Ascending aorta (tissue), 2 donors: ENCODE data around the gene RAMAC. TPM values are rescaled to one million over a fixed set of nuclear protein-coding genes. Genes with fewer than 3 reads are reported as not detected.
"Not testable (repeated sequence)": the region's sequence is repeated elsewhere in the genome, so short reads cannot be mapped to it uniquely, and the experiment has no call there.

Experiments used
- DNase-seq, 2 donors: peaks; one replicate each; pipeline ENCODE4 v3.0.0-alpha.2; 2019; ENCODE audit warnings: low spot score in 2 of 2
- H3K27ac ChIP-seq, 2 donors: fragments of 200-600 bp; sonication (generic); one replicate each; pipeline ENCODE4 v1.5.1; 2016 to 2017; ENCODE audit warnings: mild to moderate bottlenecking in 1 of 2
- H3K27me3 ChIP-seq: fragments of 200-600 bp; sonication (generic); one replicate; pipeline ENCODE4 v1.5.1; 2017
- H3K36me3 ChIP-seq, 2 donors: fragments of 200-600 bp; sonication (generic); one replicate each; pipeline ENCODE4 v1.5.1; 2016
- H3K4me1 ChIP-seq, 2 donors: fragments of 200-600 bp; sonication (generic); one replicate each; pipeline ENCODE4 v1.5.1; 2016 to 2017; ENCODE audit warnings: mild to moderate bottlenecking in 1 of 2
- H3K4me3 ChIP-seq, 2 donors: fragments of 200-600 bp; sonication (generic); one replicate each; pipeline ENCODE4 v1.5.1; 2016 to 2017; ENCODE audit warnings: mild to moderate bottlenecking in 1 of 2
- H3K9me3 ChIP-seq, 2 donors: fragments of 200-600 bp; sonication (generic); one replicate each; pipeline ENCODE4 v1.5.1; 2016
- CTCF ChIP-seq, 3 experiments: fragments of 200-600 bp in 2 of 3; fragments of 450-650 bp in 1 of 3; sonication (generic) in 2 of 3; IDR thresholded peaks; one replicate each; pipeline ENCODE4 v1.5.1; 2016 to 2019; ENCODE audit warnings: antibody characterized with exemption in 3 of 3, mild to moderate bottlenecking in 1 of 3, moderate library complexity in 1 of 3
- intact Hi-C: fragments of 100-400 bp; cut with DNase I; formaldehyde crosslinking; loops from one replicate; pipeline ENCODE4 v1.15.1; 2023
- total RNA-seq: library from RNA; depleted of rRNA; stranded (reverse); fragments of >200 nt; gene quantifications from one replicate; pipeline ENCODE4 v1.1.0, GENCODE V29; 2016

Gene RAMAC
- total RNA-seq, 1 donor from 2014 or later: 4.8 TPM

- intact Hi-C loops: loop anchor here (5.0 kb wide), 1 partner anchor 40 kb away; no protein-coding TSS in a partner anchor
- H3K4me3 ChIP-seq: peak overlapping the region in 1 of 2 donors; percentile 96
Observed at GRCh38 chr15:83012636-83013035, 26.6 kb downstream of the RAMAC start.

GRCh38 chr15:83014205-83014653 is 28.2 kb downstream of the RAMAC start:
- no peak overlapping the region for H3K4me3 ChIP-seq
- H3K36me3 ChIP-seq: peaks cover 20 to 22% of the 10 kb centered on the region in 2 donors
- H3K27ac ChIP-seq: no peak overlapping the region
- H3K27me3 ChIP-seq: no peaks in the 10 kb centered on the region
- intact Hi-C loops: loop anchor here (5.0 kb wide), 1 partner anchor 38 kb away; no protein-coding TSS in a partner anchor
- DNase-seq: no peak
- peaks cover 9 to 15% of the 10 kb centered on the region in 2 donors for H3K4me1 ChIP-seq
- H3K9me3 ChIP-seq: no peaks in the 10 kb centered on the region
- TF ChIP-seq CTCF (IDR thresholded peaks at IDR 0.05): no peak

More at GRCh38 chr15:83012636-83013035, 26.6 kb downstream of the RAMAC start:
- Histone ChIP-seq H3K27me3 (no peaks in the 10 kb centered on the region), H3K27ac (no peak overlapping the region), H3K4me1 (peaks cover 9 to 15% of the 10 kb centered on the region in 2 donors), H3K9me3 (no peaks in the 10 kb centered on the region), H3K36me3 (peaks cover 24 to 26% of the 10 kb centered on the region in 2 donors)
- no peak for DNase-seq
- no peak for TF ChIP-seq CTCF (IDR thresholded peaks at IDR 0.05)

GRCh38 chr15:83015361-83015760 is 29.4 kb downstream of the RAMAC start:
- no peak for TF ChIP-seq CTCF (IDR thresholded peaks at IDR 0.05)
- Histone ChIP-seq H3K4me3 (no peak overlapping the region), H3K27ac (no peak overlapping the region), H3K27me3 (no peaks in the 10 kb centered on the region), H3K4me1 (peaks cover 7 to 11% of the 10 kb centered on the region in 2 donors), H3K9me3 (no peaks in the 10 kb centered on the region), H3K36me3 (peaks cover 29 to 34% of the 10 kb centered on the region in 2 donors)
- no peak for DNase-seq
- intact Hi-C loops: no loop called here

GRCh38 chr15:83016906-83017305 is 30.9 kb downstream of the RAMAC start:
- Histone ChIP-seq H3K4me3 (no peak overlapping the region), H3K36me3 (peaks cover 30 to 34% of the 10 kb centered on the region in 2 donors), H3K27me3 (no peaks in the 10 kb centered on the region), H3K4me1 (peaks cover 2 to 6% of the 10 kb centered on the region in 2 donors), H3K9me3 (no peaks in the 10 kb centered on the region), H3K27ac (no peak overlapping the region)
- no peak for TF ChIP-seq CTCF (IDR thresholded peaks at IDR 0.05)
- DNase-seq: no peak
- intact Hi-C loops: no loop called here

GRCh38 chr15:83018436-83018835 is 32.4 kb downstream of the RAMAC start:
- peaks cover 30 to 34% of the 10 kb centered on the region in 2 donors for H3K36me3 ChIP-seq
- no peak for DNase-seq
- no peak for TF ChIP-seq CTCF (IDR thresholded peaks at IDR 0.05)
- intact Hi-C loops: no loop called here
- H3K4me1 ChIP-seq: no peaks in the 10 kb centered on the region
- no peak overlapping the region for H3K27ac ChIP-seq
- H3K27me3 ChIP-seq: no peaks in the 10 kb centered on the region
- no peaks in the 10 kb centered on the region for H3K9me3 ChIP-seq
- no peak overlapping the region for H3K4me3 ChIP-seq

- Histone ChIP-seq H3K27ac (no peak overlapping the region), H3K4me1 (no peaks in the 10 kb centered on the region), H3K27me3 (no peaks in the 10 kb centered on the region), H3K9me3 (no peaks in the 10 kb centered on the region), H3K36me3 (peaks cover 27 to 39% of the 10 kb centered on the region in 2 donors), H3K4me3 (no peak overlapping the region)
- intact Hi-C loops: no loop called here
- DNase-seq: no peak
- no peak for TF ChIP-seq CTCF (IDR thresholded peaks at IDR 0.05)
Observed at GRCh38 chr15:83030021-83030420, 44.0 kb downstream of the RAMAC start.

- intact Hi-C loops, H3K27ac ChIP-seq, H3K9me3 ChIP-seq, DNase-seq, H3K4me3 ChIP-seq, H3K4me1 ChIP-seq, H3K27me3 ChIP-seq: not testable (repeated sequence)
- H3K36me3 ChIP-seq: peaks cover 27 to 39% of the 10 kb centered on the region in 2 donors
Observed at GRCh38 chr15:83031234-83031633, 45.2 kb downstream of the RAMAC start.
